ENCODE data around the gene HSPD1.

The HSPD1 gene
- 247 to 327 reads per million in 2 donors for total RNA-seq

GRCh38 chr2:197499594-197500502 is at the start of gene HSPD1, which contains the start of gene HSPE1:
Gene HSPD1 (minus strand): TSS chr2:197499840. CDS start chr2:197498848, 992 bp downstream.
Gene HSPE1 (plus strand): TSS chr2:197500379. CDS start chr2:197500437, 58 bp downstream.
- peak; percentile 93 for DNase-seq

GRCh38 chr2:197548582-197548981 is 48.9 kb upstream of the HSPD1 start:
- DNase-seq: no peak

GRCh38 chr2:197547163-197547900 is 47.7 kb upstream of the HSPD1 start:
- DNase-seq: no peak

GRCh38 chr2:197543206-197543605 is 43.6 kb upstream of the HSPD1 start:
- no peak for DNase-seq

GRCh38 chr2:197539734-197540133 is 40.1 kb upstream of the HSPD1 start:
- DNase-seq: no peak

- DNase-seq: no peak
These were observed 38.8 kb upstream of the HSPD1 start for GRCh38 chr2:197538412-197538811.

GRCh38 chr2:197517150-197517549 is 17.5 kb upstream of the HSPD1 start:
- no peak for DNase-seq

- DNase-seq: no peak
These were observed 16.7 kb upstream of the HSPD1 start for GRCh38 chr2:197516393-197516761.

- DNase-seq: peak; percentile 94
These were observed 16.2 kb upstream of the HSPD1 start, which contains the start of gene MOB4 for GRCh38 chr2:197515739-197516392. Gene MOB4 (plus strand): TSS chr2:197516066. CDS start chr2:197516087, 21 bp downstream.

- no peak for DNase-seq
These were observed 15.7 kb upstream of the HSPD1 start for GRCh38 chr2:197515315-197515738.

- no peak for DNase-seq
These were observed 15.1 kb upstream of the HSPD1 start for GRCh38 chr2:197514754-197515153.

- DNase-seq: no peak
These were observed 14.3 kb upstream of the HSPD1 start for GRCh38 chr2:197513915-197514314.

GRCh38 chr2:197506658-197507057 is 7.0 kb upstream of the HSPD1 start:
- DNase-seq: no peak

GRCh38 chr2:197504512-197504911 is 4.9 kb upstream of the HSPD1 start:
- no peak for DNase-seq

GRCh38 chr2:197504000-197504399 is 4.4 kb upstream of the HSPD1 start:
- DNase-seq: no peak

- DNase-seq: no peak
These were observed 3.0 kb upstream of the HSPD1 start for GRCh38 chr2:197502685-197503084.

- no peak for DNase-seq
These were observed 2.6 kb upstream of the HSPD1 start for GRCh38 chr2:197502201-197502600.

- DNase-seq: no peak
These were observed 977 bp upstream of the HSPD1 start for GRCh38 chr2:197500503-197501131.

- DNase-seq: peak; percentile 36
These were observed 575 bp downstream of the HSPD1 start for GRCh38 chr2:197498937-197499593.

GRCh38 chr2:197498235-197498936 is 1.3 kb downstream of the HSPD1 start:
- DNase-seq: no peak

GRCh38 chr2:197497326-197497725 is 2.3 kb downstream of the HSPD1 start:
- DNase-seq: no peak
